AG04450 (cell line): ENCODE data around the gene MRC1. TPM values are rescaled to one million over a fixed set of nuclear protein-coding genes. Genes with fewer than 3 reads are reported as not detected.

ENCODE experiments used
- CTCF ChIA-PET: fragments of 300-600, 350-600 bp; formaldehyde crosslinking; extraction: SDS; loops from one replicate; lab custom pipeline; 2022; ENCODE audit warnings: antibody characterized with exemption, inconsistent platforms; lab: Charles Lee
- POLR2A ChIA-PET: fragments of 350-600 bp; formaldehyde crosslinking; extraction: SDS; loops from one replicate; lab custom pipeline; 2021; ENCODE audit warnings: antibody characterized with exemption, inconsistent platforms; lab: Yijun Ruan, JAX
- DNase-seq: peaks from one replicate; pipeline ENCODE4 v3.0.0-alpha.2; 2011; ENCODE audit warnings: low read depth, low spot score
- H3K27ac ChIP-seq: one replicate; pipeline ENCODE4 v1.5.1; 2012; ENCODE audit warnings: low read depth, low read length, control low read depth
- H3K27me3 ChIP-seq: one replicate; pipeline ENCODE4 v1.6.0; 2012; ENCODE audit warnings: low read length; ENCODE audit not compliant: control insufficient read depth, insufficient read depth
- H3K4me3 ChIP-seq: 2 replicates; pipeline ENCODE4 v1.5.1; 2011; ENCODE audit warnings: mild to moderate bottlenecking, low read depth, low read length, control low read depth
- H3K9me3 ChIP-seq: 2 replicates; pipeline ENCODE4 v1.5.1; 2012; ENCODE audit warnings: low read length; ENCODE audit not compliant: control insufficient read depth, insufficient read depth
- polyA plus RNA-seq: library from polyadenylated mRNA; depleted of rRNA; stranded (reverse); fragments of >200 nt; gene quantifications from 2 replicates; pipeline ENCODE4 v1.2.3, GENCODE V29; 2011
- TF ChIP-seq, protein P1 (sequence below): IDR thresholded peaks from 2 replicates; pipeline ENCODE4 v1.5.1; 2011; ENCODE audit warnings: low read depth, low read length, control low read depth, inconsistent platforms

Gene MRC1
- polyA plus RNA-seq, 1 experiment, result not detected

DNA sequence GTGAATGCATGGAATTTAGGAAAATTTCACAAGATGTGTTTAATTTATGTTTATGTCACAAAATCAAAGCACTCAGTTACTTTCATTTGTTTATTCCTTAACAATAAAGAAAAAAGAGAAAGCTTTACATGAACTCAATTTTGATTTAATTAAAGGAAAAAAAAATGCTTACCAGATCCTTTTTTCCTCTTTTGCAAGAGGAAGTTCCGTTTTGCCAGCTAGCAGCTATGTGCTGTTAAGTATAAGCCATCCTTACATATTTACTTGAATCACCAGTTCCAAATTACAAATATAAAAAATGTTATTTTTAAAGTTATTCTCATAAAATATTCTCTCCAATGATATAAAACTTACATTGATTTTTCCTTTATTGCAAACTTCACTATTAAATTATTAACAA is 12.7 kb downstream of the MRC1 start:
- POLR2A ChIA-PET, result no interaction called here
- DNase-seq, result no peak
- Histone ChIP-seq H3K4me3 (no peak overlapping the region), H3K9me3 (no peaks in the 10 kb centered on the region), H3K27me3 (peaks cover 9% of the 10 kb centered on the region), H3K27ac (no peak overlapping the region)
- TF ChIP-seq, protein P1, sequence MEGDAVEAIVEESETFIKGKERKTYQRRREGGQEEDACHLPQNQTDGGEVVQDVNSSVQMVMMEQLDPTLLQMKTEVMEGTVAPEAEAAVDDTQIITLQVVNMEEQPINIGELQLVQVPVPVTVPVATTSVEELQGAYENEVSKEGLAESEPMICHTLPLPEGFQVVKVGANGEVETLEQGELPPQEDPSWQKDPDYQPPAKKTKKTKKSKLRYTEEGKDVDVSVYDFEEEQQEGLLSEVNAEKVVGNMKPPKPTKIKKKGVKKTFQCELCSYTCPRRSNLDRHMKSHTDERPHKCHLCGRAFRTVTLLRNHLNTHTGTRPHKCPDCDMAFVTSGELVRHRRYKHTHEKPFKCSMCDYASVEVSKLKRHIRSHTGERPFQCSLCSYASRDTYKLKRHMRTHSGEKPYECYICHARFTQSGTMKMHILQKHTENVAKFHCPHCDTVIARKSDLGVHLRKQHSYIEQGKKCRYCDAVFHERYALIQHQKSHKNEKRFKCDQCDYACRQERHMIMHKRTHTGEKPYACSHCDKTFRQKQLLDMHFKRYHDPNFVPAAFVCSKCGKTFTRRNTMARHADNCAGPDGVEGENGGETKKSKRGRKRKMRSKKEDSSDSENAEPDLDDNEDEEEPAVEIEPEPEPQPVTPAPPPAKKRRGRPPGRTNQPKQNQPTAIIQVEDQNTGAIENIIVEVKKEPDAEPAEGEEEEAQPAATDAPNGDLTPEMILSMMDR, result no peak
- CTCF ChIA-PET, result no interaction called here

DNA sequence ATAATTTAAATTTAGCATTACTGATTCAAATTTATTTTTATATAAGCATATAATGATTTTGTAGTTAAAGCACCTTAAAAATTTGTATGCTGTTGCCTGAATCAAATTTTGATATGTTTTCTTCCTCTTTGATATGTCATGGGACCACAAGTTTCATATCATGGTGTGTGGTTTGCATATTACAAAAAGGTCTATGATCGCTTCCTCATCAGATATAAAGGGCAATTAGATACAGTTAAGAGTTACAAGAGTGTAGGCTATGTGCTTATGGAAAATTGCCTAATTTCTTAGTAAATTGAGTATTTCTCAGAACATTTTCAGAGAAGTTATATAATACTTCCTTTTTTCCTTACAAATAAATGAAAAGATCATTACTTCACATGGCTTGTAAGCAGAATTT is 22.2 kb downstream of the MRC1 start:
- Histone ChIP-seq H3K9me3 (no peaks in the 10 kb centered on the region), H3K27ac (no peak overlapping the region), H3K4me3 (no peak overlapping the region), H3K27me3 (peaks cover 5% of the 10 kb centered on the region)
- CTCF ChIA-PET, result no interaction called here
- TF ChIP-seq, protein P1, result no peak
- no peak for DNase-seq
- POLR2A ChIA-PET, result no interaction called here

DNA sequence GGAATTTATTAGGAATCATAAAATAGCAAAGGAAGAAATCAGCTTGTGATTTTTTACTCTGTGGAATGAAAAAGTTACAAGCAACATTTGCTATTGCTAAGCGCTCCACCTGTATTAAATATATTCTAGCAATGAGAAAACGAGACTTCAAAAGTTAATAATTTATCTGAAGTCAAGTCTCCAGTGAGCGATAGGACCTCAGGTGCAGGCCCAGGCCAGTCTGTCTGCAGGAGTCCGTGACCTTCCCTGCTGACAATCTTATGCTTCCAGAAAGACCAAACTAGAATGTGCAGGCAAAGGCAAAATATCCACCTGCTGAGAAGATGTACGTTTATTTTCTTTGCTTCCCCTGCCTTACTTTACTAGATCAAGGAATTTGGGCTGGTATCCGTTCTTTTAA is 22.7 kb downstream of the MRC1 start:
- Histone ChIP-seq H3K4me3 (no peak overlapping the region), H3K27ac (no peak overlapping the region), H3K27me3 (peaks cover 5% of the 10 kb centered on the region), H3K9me3 (no peaks in the 10 kb centered on the region)
- ChIA-PET CTCF (no interaction called here), POLR2A (no interaction called here)
- DNase-seq, result no peak
- TF ChIP-seq, protein P1, result no peak

DNA sequence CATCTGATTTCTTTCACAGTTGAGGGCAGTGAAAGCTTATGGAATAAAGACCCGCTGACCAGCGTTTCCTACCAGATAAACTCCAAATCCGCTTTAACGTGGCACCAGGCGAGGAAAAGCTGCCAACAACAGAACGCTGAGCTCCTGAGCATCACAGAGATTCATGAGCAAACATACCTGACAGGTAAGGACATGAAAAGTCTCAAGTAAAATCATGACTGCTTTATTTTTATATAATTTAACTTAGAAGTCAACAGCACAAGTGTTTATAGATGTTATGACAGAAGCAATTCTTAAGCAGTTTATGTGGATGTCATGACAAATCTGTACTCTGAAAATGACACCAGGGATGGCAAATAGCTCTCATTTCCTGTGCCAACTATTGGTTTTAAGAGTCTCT is 24.5 kb downstream of the MRC1 start:
- DNase-seq, result no peak
- TF ChIP-seq, protein P1, result no peak
- CTCF ChIA-PET, result interaction anchor here (0.6 to 0.7 kb wide), 2 partner anchors 99 to 865 kb away, joined by 3 read pairs; no protein-coding TSS in a partner anchor
- Histone ChIP-seq H3K9me3 (no peaks in the 10 kb centered on the region), H3K4me3 (no peak overlapping the region), H3K27ac (no peak overlapping the region), H3K27me3 (peaks cover 2% of the 10 kb centered on the region)
- POLR2A ChIA-PET, result no interaction called here

DNA sequence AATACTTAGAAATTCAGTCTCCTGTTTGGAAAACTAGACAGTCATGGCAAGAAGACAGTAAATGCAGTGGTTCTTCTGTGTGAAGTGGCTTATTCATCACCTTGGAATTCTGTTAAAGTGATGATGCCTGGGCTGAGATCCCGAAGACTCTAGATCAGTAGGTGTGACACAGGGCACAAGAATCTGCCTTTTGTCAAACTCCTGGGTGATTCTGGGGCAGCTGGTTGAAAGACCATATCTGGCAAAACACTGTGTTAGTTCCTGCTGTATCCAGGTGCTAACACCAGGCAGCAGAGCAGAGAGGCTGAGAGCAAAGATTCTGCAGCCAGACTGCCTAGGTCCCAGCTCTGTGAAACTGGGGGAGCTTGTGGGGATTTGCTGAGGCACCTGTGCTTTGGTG is 26.5 kb downstream of the MRC1 start:
- no peak overlapping the region for H3K27ac ChIP-seq
- no peaks in the 10 kb centered on the region for H3K27me3 ChIP-seq
- ChIA-PET CTCF (interaction anchor here (1.2 kb wide), 2 partner anchors 11 to 381 kb away, joined by 5 read pairs; no protein-coding TSS in a partner anchor), POLR2A (no interaction called here)
- H3K4me3 ChIP-seq, result no peak overlapping the region
- TF ChIP-seq, protein P1, result peak; percentile 23
- no peaks in the 10 kb centered on the region for H3K9me3 ChIP-seq
- DNase-seq, result peak; percentile 58
